ELF-1 (cell line): ENCODE results near the gene NDUFB5.
"Not testable (repeated sequence)": the region's sequence is repeated elsewhere in the genome, so short reads cannot be mapped to it uniquely, and the experiment has no call there.

Experiments
- DNase-seq: peaks from one replicate; pipeline ENCODE4 v3.0.0-alpha.2; 2016; ENCODE audit warnings: low read depth, low spot score

NDUFB5 gene

GRCh38 chr3:179630753-179631451 lies 26.3 kb downstream of the NDUFB5 start:
- DNase-seq, result no peak

- no peak for DNase-seq
These were observed 35.9 kb downstream of the NDUFB5 start for GRCh38 chr3:179640469-179640868.

GRCh38 chr3:179642871-179643270 lies 38.3 kb downstream of the NDUFB5 start:
- DNase-seq, result no peak

- not testable (repeated sequence) for DNase-seq
These were observed 39.2 kb downstream of the NDUFB5 start for GRCh38 chr3:179643837-179644236.

GRCh38 chr3:179646177-179646576 lies 41.6 kb downstream of the NDUFB5 start:
- DNase-seq, result no peak

GRCh38 chr3:179651687-179652446 lies 47.3 kb downstream of the NDUFB5 start:
- peak; percentile 20 for DNase-seq

GRCh38 chr3:179652447-179653095 lies 48.0 kb downstream of the NDUFB5 start, which contains the start of gene USP13:
Gene USP13 (plus strand): TSS chr3:179653040. CDS start chr3:179653226, 186 bp downstream.
- peak; percentile 74 for DNase-seq

- DNase-seq, result peak; percentile 93
These were observed 48.7 kb downstream of the NDUFB5 start for GRCh38 chr3:179653096-179653797.

- DNase-seq, result no peak
These were observed 50.6 kb downstream of the NDUFB5 start for GRCh38 chr3:179655236-179655635.

GRCh38 chr3:179658606-179659005 lies 54.0 kb downstream of the NDUFB5 start:
- DNase-seq, result no peak

GRCh38 chr3:179660872-179661271 lies 56.3 kb downstream of the NDUFB5 start:
- no peak for DNase-seq

- no peak for DNase-seq
These were observed 57.2 kb downstream of the NDUFB5 start for GRCh38 chr3:179661777-179662176.

GRCh38 chr3:179663093-179663492 lies 58.5 kb downstream of the NDUFB5 start:
- DNase-seq, result no peak

- no peak for DNase-seq
These were observed 61.4 kb downstream of the NDUFB5 start for GRCh38 chr3:179666030-179666429.

- DNase-seq, result peak; percentile 46
These were observed 61.9 kb downstream of the NDUFB5 start for GRCh38 chr3:179666436-179667035.

GRCh38 chr3:179668429-179668828 lies 63.8 kb downstream of the NDUFB5 start:
- no peak for DNase-seq

GRCh38 chr3:179670311-179670710 lies 65.7 kb downstream of the NDUFB5 start:
- no peak for DNase-seq

GRCh38 chr3:179671309-179671708 lies 66.7 kb downstream of the NDUFB5 start:
- no peak for DNase-seq

- DNase-seq, result no peak
These were observed 67.2 kb downstream of the NDUFB5 start for GRCh38 chr3:179671747-179672242.

- DNase-seq, result peak; percentile 51
These were observed 68.3 kb downstream of the NDUFB5 start for GRCh38 chr3:179672918-179673317.

GRCh38 chr3:179673523-179673922 lies 68.9 kb downstream of the NDUFB5 start:
- DNase-seq, result no peak
